H1 (cell line): ENCODE data around the gene YAP1. TPM values are rescaled to one million over a fixed set of nuclear protein-coding genes. Genes with fewer than 3 reads are reported as not detected.

Experiments used
- CTCF ChIA-PET: fragments of 300-600 bp; sonication (Branson Sonifier 250); formaldehyde crosslinking; loops from one replicate; lab custom pipeline; 2021; ENCODE audit not compliant: partially characterized antibody; lab: Charles Lee
- POLR2A ChIA-PET: fragments of 300-600 bp; sonication (Branson Sonifier 250); formaldehyde crosslinking; loops from one replicate; lab custom pipeline; 2021; ENCODE audit warnings: inconsistent platforms; ENCODE audit not compliant: partially characterized antibody; lab: Charles Lee
- DNase-seq, 2 experiments: peaks; one replicate each; pipeline versions ENCODE4 v3.0.0 to v3.0.0-alpha.2; 2010 to 2022; ENCODE audit warnings: low spot score in 2 of 2, low read depth in 1 of 2, mixed read lengths in 1 of 2
- FAIRE-seq: peaks from 2 replicates; lab custom pipeline; 2011; peaks lifted over from hg19 to GRCh38; lab: Jason Lieb, UNC
- H2AFZ ChIP-seq: 2 replicates; pipeline ENCODE4 v1.8.1; 2012; ENCODE audit warnings: low read length, inconsistent platforms
- H2AK5ac ChIP-seq: 2 replicates; pipeline ENCODE4 v1.6.1; 2013; ENCODE audit warnings: low read depth, low read length
- H2BK120ac ChIP-seq: replicated peaks from 2 replicates; pipeline ENCODE3; 2013; ENCODE audit warnings: low read depth, low read length, inconsistent platforms
- H2BK12ac ChIP-seq: 2 replicates; pipeline ENCODE4 v1.6.1; 2013; ENCODE audit warnings: low read depth, low read length
- H2BK15ac ChIP-seq: 2 replicates; pipeline ENCODE4 v1.6.1; 2013; ENCODE audit warnings: low read length
- H2BK20ac ChIP-seq: 2 replicates; pipeline ENCODE4 v1.6.1; 2013; ENCODE audit warnings: low read length
- H2BK5ac ChIP-seq: 2 replicates; pipeline ENCODE4 v1.6.1; 2013; ENCODE audit warnings: low read depth, low read length
- H3K14ac ChIP-seq: 2 replicates; pipeline ENCODE4 v1.6.1; 2013; ENCODE audit warnings: inconsistent platforms; ENCODE audit not compliant: insufficient read length
- H3K18ac ChIP-seq: 2 replicates; pipeline ENCODE4 v1.6.1; 2013; ENCODE audit warnings: low read length; ENCODE audit errors: extremely low read depth
- H3K23ac ChIP-seq: 2 replicates; pipeline ENCODE4 v1.6.1; 2013; ENCODE audit warnings: inconsistent platforms; ENCODE audit not compliant: insufficient read length
- H3K23me2 ChIP-seq: 2 replicates; pipeline ENCODE4 v1.6.1; 2013; ENCODE audit warnings: low read depth, low read length
- H3K27ac ChIP-seq: 2 replicates; pipeline ENCODE4 v1.6.1; 2011; ENCODE audit warnings: low read depth, low read length, inconsistent platforms
- H3K27me3 ChIP-seq, 4 experiments: replicated peaks in 1 of 4; 1 replicate in 1 of 4; 2 replicates in 3 of 4; pipeline versions ENCODE4 v1.6.1 to v1.8.1; 2011 to 2013; ENCODE audit warnings: low read length in 3 of 4, mild to moderate bottlenecking in 3 of 4, inconsistent platforms in 2 of 4, mixed read lengths in 2 of 4, moderate library complexity in 1 of 4; ENCODE audit not compliant: control insufficient read depth in 3 of 4, insufficient read depth in 3 of 4; ENCODE audit errors: extremely low read depth in 1 of 4
- H3K36me3 ChIP-seq, 4 experiments: 2 replicates each; pipeline versions ENCODE4 v1.6.1 to v1.8.1; 2011 to 2013; ENCODE audit warnings: mild to moderate bottlenecking in 4 of 4, low read length in 3 of 4, moderate library complexity in 2 of 4, control low read depth in 1 of 4, inconsistent platforms in 1 of 4; ENCODE audit not compliant: insufficient read depth in 4 of 4, control insufficient read depth in 2 of 4
- H3K4ac ChIP-seq: replicated peaks from 2 replicates; pipeline ENCODE3; 2013; ENCODE audit warnings: low read length, low read depth, mixed read lengths, inconsistent platforms; ENCODE audit not compliant: insufficient read length
- H3K4me1 ChIP-seq, 4 experiments: replicated peaks in 1 of 4; 1 replicate in 1 of 4; 2 replicates in 3 of 4; pipeline versions ENCODE4 v1.6.1 to v1.8.1; 2011 to 2013; ENCODE audit warnings: low read length in 3 of 4, inconsistent platforms in 2 of 4, mixed read lengths in 1 of 4; ENCODE audit not compliant: insufficient read depth in 4 of 4, control insufficient read depth in 3 of 4
- H3K4me2 ChIP-seq, 2 experiments: 2 replicates each; pipeline versions ENCODE4 v1.6.1 to v1.8.1; 2011 to 2013; ENCODE audit warnings: low read depth in 2 of 2, low read length in 2 of 2, control low read depth in 1 of 2, inconsistent platforms in 1 of 2, mild to moderate bottlenecking in 1 of 2; ENCODE audit not compliant: insufficient read depth in 1 of 2
- H3K4me3 ChIP-seq, 4 experiments: fragments of 200-600, 300-600 bp in 1 of 4; sonication (generic), shearing (Covaris generic), sonication (Bioruptor Twin) in 1 of 4; 2 replicates each; pipeline versions ENCODE4 v1.5.1 to v1.8.1; 2011 to 2016; ENCODE audit warnings: low read length in 4 of 4, low read depth in 3 of 4, control low read depth in 2 of 4, inconsistent platforms in 2 of 4, mild to moderate bottlenecking in 2 of 4, mixed read lengths in 1 of 4, moderate library complexity in 1 of 4; ENCODE audit not compliant: insufficient read depth in 2 of 4; ENCODE audit errors: extremely low read depth in 1 of 4
- H3K56ac ChIP-seq: replicated peaks from 2 replicates; pipeline ENCODE3; 2013; ENCODE audit warnings: low read depth, mild to moderate bottlenecking, mixed read lengths, low read length, inconsistent platforms; ENCODE audit not compliant: insufficient read length
- H3K79me1 ChIP-seq: 2 replicates; pipeline ENCODE4 v1.6.1; 2013; ENCODE audit warnings: low read depth, low read length, control low read depth
- H3K79me2 ChIP-seq, 2 experiments: 2 replicates each; pipeline versions ENCODE4 v1.6.1 to v1.8.1; 2012 to 2013; ENCODE audit warnings: low read length in 2 of 2, mild to moderate bottlenecking in 2 of 2, inconsistent platforms in 1 of 2; ENCODE audit not compliant: insufficient read depth in 2 of 2, control insufficient read depth in 1 of 2
- H3K9ac ChIP-seq, 4 experiments: replicated peaks in 1 of 4; 1 replicate in 1 of 4; 2 replicates in 3 of 4; pipeline versions ENCODE4 v1.6.1 to v1.8.1; 2011 to 2013; ENCODE audit warnings: low read depth in 3 of 4, low read length in 3 of 4, control low read depth in 2 of 4, mild to moderate bottlenecking in 2 of 4, moderate library complexity in 2 of 4, inconsistent platforms in 1 of 4; ENCODE audit errors: extremely low read depth in 1 of 4
- H3K9me3 ChIP-seq, 2 experiments: 2 replicates each; pipeline versions ENCODE4 v1.6.1 to v1.8.1; 2012 to 2013; ENCODE audit warnings: mild to moderate bottlenecking in 2 of 2, moderate library complexity in 2 of 2, control low read depth in 1 of 2, inconsistent platforms in 1 of 2, low read depth in 1 of 2, low read length in 1 of 2, mixed read lengths in 1 of 2; ENCODE audit not compliant: insufficient read depth in 2 of 2
- H4K20me1 ChIP-seq, 2 experiments: replicated peaks in 1 of 2; 2 replicates each; pipeline versions ENCODE3 to v1.8.1; 2011 to 2013; ENCODE audit warnings: inconsistent platforms in 2 of 2, low read length in 2 of 2, mild to moderate bottlenecking in 1 of 2; ENCODE audit not compliant: insufficient read depth in 2 of 2, control insufficient read depth in 1 of 2
- H4K5ac ChIP-seq: 2 replicates; pipeline ENCODE4 v1.6.1; 2013; ENCODE audit warnings: low read length, low read depth, mixed read lengths, inconsistent platforms; ENCODE audit not compliant: insufficient read length
- H4K8ac ChIP-seq: 2 replicates; pipeline ENCODE4 v1.8.0; 2013; ENCODE audit warnings: mild to moderate bottlenecking, moderate library complexity, low read length, inconsistent platforms; ENCODE audit not compliant: insufficient read depth; ENCODE audit errors: extremely low read depth
- H4K91ac ChIP-seq: replicated peaks from 2 replicates; pipeline ENCODE3; 2013; ENCODE audit warnings: low read length, mixed read lengths, inconsistent platforms; ENCODE audit not compliant: insufficient read length
- ATF2 ChIP-seq: IDR thresholded peaks from 2 replicates; pipeline ENCODE4 v1.6.1; 2012; ENCODE audit warnings: low read length, inconsistent platforms
- BACH1 ChIP-seq: IDR thresholded peaks from 2 replicates; pipeline ENCODE4 v1.6.1; 2012; ENCODE audit warnings: low read length, improper control_type of control experiment
- CREB1 ChIP-seq: IDR thresholded peaks from 2 replicates; pipeline ENCODE4 v1.6.1; 2012; ENCODE audit warnings: inconsistent platforms
- EZH2 ChIP-seq: fragments of 200-600 bp; sonication (generic); IDR thresholded peaks from 2 replicates; pipeline ENCODE4 v1.7.1; 2012; ENCODE audit warnings: low read depth, mild to moderate bottlenecking, moderate library complexity, low read length, inconsistent platforms; ENCODE audit not compliant: severe bottlenecking
- KDM5A ChIP-seq: fragments of 200-600 bp; IDR thresholded peaks from 2 replicates; pipeline ENCODE4 v1.7.1; 2012; ENCODE audit warnings: mild to moderate bottlenecking, low read length, inconsistent platforms, mixed read lengths
- RAD21 ChIP-seq, 2 experiments: IDR thresholded peaks in 1 of 2; conservative IDR thresholded peaks in 1 of 2; 2 replicates each; pipeline ENCODE4 v1.6.1; 2011; ENCODE audit warnings: low read depth in 2 of 2, low read length in 2 of 2, improper control_type of control experiment in 1 of 2, inconsistent platforms in 1 of 2, mild to moderate bottlenecking in 1 of 2, moderate library complexity in 1 of 2
- RFX5 ChIP-seq: IDR thresholded peaks from 2 replicates; pipeline ENCODE4 v1.6.1; 2011; ENCODE audit warnings: low read depth, low read length, improper control_type of control experiment, borderline replicate concordance
- SIRT6 ChIP-seq: IDR thresholded peaks from one replicate; pipeline ENCODE4 v1.7.1; 2012; ENCODE audit warnings: low read length, inconsistent platforms
- SP1 ChIP-seq: IDR thresholded peaks from 2 replicates; pipeline ENCODE4 v1.6.1; 2011; ENCODE audit warnings: low read depth, low read length
- SRF ChIP-seq: IDR thresholded peaks from 2 replicates; pipeline ENCODE4 v1.6.1; 2011; ENCODE audit warnings: mild to moderate bottlenecking, low read depth, low read length, moderate library complexity
- SUZ12 ChIP-seq: fragments of 200-600 bp; sonication (generic); IDR thresholded peaks from 2 replicates; pipeline ENCODE4 v1.6.1; 2012; ENCODE audit warnings: mild to moderate bottlenecking, inconsistent platforms, low read length, moderate library complexity, mixed read lengths
- USF2 ChIP-seq: IDR thresholded peaks from 2 replicates; pipeline ENCODE4 v1.6.1; 2011; ENCODE audit warnings: low read length, improper control_type of control experiment
- WGBS, 2 experiments: shearing (Covaris generic) in 1 of 2; methylation state at CpG; one replicate each; pipeline versions ENCODE4 v1.1.6 to v1.1.7; 2013 to 2015; ENCODE audit warnings: low lambda C conversion rate in 2 of 2, mixed read lengths in 2 of 2, inconsistent platforms in 1 of 2, low coverage in 1 of 2, missing lambda C conversion rate in 1 of 2; ENCODE audit not compliant: insufficient replicate concordance in 2 of 2, insufficient coverage in 1 of 2, insufficient read length in 1 of 2; ENCODE audit errors: extremely low coverage in 1 of 2, missing lambda C conversion rate in 1 of 2; 5-methylcytosine and 5-hydroxymethylcytosine counted together
- polyA plus RNA-seq, 7 experiments: library from polyadenylated mRNA; depleted of rRNA in 3 of 7; stranded (reverse) in 5 of 7; unstranded in 2 of 7; fragments of >200 nt in 5 of 7; fragments of 200-250 nt in 2 of 7; gene quantifications; 1 replicate in 5 of 7; 2 replicates in 1 of 7; 4 replicates in 1 of 7; pipeline versions ENCODE4 v1.2.1 to v1.2.3, GENCODE V29; 2011 to 2013; ENCODE audit warnings: missing spikeins in 2 of 7, mixed read lengths in 2 of 7
- total RNA-seq: library from RNA; stranded (reverse); fragmentation: NEBNext Ultra II Directional; extraction: Animal tissue kit (Norgen Biotek cat#: 25700); gene quantifications from 2 replicates; pipeline ENCODE4 v1.2.1, GENCODE V29; 2021

Gene YAP1
- total and polyA plus RNA-seq, 2 of the 8 experiments (the other 6 are each of a cell fraction or from before 2014, with no cell fraction given), result 62.0 to 108 TPM

- no peak overlapping the region for H3K23ac ChIP-seq
- FAIRE-seq (no peak), DNase-seq (no peak)
- H3K79me2 ChIP-seq, result no peaks in the 10 kb centered on the region
- no peak overlapping the region for H3K4me2 ChIP-seq
- 0% methylated on average over 1 of the region's 1 CpG; no CpG with 5 or more reads in 1 of the 2 experiments for WGBS, 2 experiments
- no peaks in the 10 kb centered on the region for H3K36me3 ChIP-seq
- peaks cover 6 to 8% of the 10 kb centered on the region in 2 experiments; a peak in 2 of 4 replicates for H3K9me3 ChIP-seq
- no peak overlapping the region for H3K14ac ChIP-seq
- H4K5ac ChIP-seq, result no peak overlapping the region
- no peaks in the 10 kb centered on the region for H3K27me3 ChIP-seq
- H4K20me1 ChIP-seq, result no peaks in the 10 kb centered on the region
- H2AFZ ChIP-seq, result no peak overlapping the region
- H3K4me3 ChIP-seq, result no peak overlapping the region
- H3K9ac ChIP-seq, result no peak overlapping the region
- no peak overlapping the region for H3K56ac ChIP-seq
- H3K27ac ChIP-seq, result no peak overlapping the region
- no peak overlapping the region for H4K8ac ChIP-seq
- POLR2A ChIA-PET, result no interaction called here
- no peak overlapping the region for H3K4ac ChIP-seq
- no peak overlapping the region for H2BK120ac ChIP-seq
- no peak overlapping the region for H2AK5ac ChIP-seq
- no peak overlapping the region for H2BK15ac ChIP-seq
- no peak overlapping the region for H2BK12ac ChIP-seq
- no peaks in the 10 kb centered on the region for H3K23me2 ChIP-seq
- no peak overlapping the region for H3K18ac ChIP-seq
- no peaks in the 10 kb centered on the region for H3K79me1 ChIP-seq
- H2BK20ac ChIP-seq, result no peak overlapping the region
- H3K4me1 ChIP-seq, result peaks cover 0 to 2% (median 0%) of the 10 kb centered on the region in 4 experiments; a peak in 1 of 7 replicates
- no peak overlapping the region for H2BK5ac ChIP-seq
- no peak overlapping the region for H4K91ac ChIP-seq
- CTCF ChIA-PET, result interaction anchor here (1.4 kb wide), 1 partner anchor 9 kb away, joined by 3 read pairs; no protein-coding TSS in a partner anchor
- no peak for TF ChIP-seq SP1
- no peak for TF ChIP-seq CREB1
- no peak for TF ChIP-seq KDM5A
- no peak for TF ChIP-seq USF2
- TF ChIP-seq ATF2, result no peak
- no peak for TF ChIP-seq EZH2
- TF ChIP-seq SIRT6, result no peak
- TF ChIP-seq SRF, result no peak
- no peak for TF ChIP-seq RFX5
- no peak for TF ChIP-seq SUZ12
- no peak for TF ChIP-seq RAD21 (IDR thresholded peaks at IDR 0.05 in 1 of 2, conservative IDR thresholded peaks at IDR 0.05 in 1 of 2; ENCODE audit: low read depth in 2 of 2, low read length in 2 of 2)
- no peak for TF ChIP-seq BACH1
These were observed 39.5 kb upstream of the YAP1 start for GRCh38 chr11:102070766-102071165.
